ENCODE results near the gene KRI1.

Gene KRI1

DNA sequence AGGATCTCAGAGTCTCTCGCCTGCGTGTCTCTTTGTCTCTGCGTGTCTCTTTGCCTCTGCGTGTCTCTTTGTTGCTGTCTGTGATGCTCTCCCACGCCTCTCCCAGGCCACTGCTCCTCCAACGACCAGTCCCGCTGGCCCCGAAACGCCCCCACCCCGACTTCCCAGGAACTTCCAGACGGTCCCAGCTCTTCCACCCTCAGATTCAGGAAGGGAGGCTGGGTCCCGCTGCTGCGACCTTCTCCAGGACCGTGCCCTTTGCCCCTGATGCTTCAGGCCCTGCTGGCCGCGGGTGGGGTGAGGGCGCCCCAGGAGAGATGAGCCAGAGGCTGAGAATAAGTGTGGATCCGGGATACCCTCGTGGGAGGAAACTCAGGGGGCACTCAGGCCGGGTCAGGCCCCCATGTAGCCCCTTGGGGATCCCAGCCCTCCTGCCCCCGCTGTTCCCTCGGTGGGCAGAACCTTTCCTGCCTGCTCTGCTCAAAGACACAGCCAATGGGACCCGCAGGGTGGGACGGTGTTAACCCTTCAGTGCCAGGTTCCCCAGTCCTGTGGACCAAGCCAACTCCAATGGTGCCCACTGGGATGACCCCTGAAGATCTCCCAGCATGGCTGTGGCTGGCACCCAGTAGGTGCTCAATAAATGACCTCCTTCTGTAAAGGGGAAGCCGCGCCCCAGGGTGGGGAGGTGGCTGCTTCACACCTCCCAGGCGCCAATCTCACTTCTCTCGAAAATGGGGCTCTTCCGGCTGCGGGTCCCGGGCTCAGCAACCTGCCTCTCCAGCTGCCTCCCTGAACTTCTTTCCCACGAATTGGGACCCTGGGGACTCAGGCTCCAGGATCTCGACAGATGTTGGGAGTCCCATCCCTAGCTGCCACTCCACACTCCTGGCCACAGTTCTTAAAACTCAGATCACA is 47.1 kb downstream of the KRI1 start:
- no peak for DNase-seq (ENCODE audit: low spot score)

- DNase-seq (ENCODE audit: low spot score) = no peak
Measured at GRCh38 chr19:10517760-10518443, 47.9 kb downstream of the KRI1 start.

- DNase-seq (ENCODE audit: low spot score) = no peak
Measured at GRCh38 chr19:10517361-10517759, 48.5 kb downstream of the KRI1 start, which contains the start of gene S1PR5. Gene S1PR5, minus strand, starts transcription at chr19:10517447. Its CDS starts 2,436 bp downstream, at chr19:10515011.

- no peak for DNase-seq (ENCODE audit: low spot score)
Measured at GRCh38 chr19:10516671-10517286, 49.0 kb downstream of the KRI1 start.

DNA sequence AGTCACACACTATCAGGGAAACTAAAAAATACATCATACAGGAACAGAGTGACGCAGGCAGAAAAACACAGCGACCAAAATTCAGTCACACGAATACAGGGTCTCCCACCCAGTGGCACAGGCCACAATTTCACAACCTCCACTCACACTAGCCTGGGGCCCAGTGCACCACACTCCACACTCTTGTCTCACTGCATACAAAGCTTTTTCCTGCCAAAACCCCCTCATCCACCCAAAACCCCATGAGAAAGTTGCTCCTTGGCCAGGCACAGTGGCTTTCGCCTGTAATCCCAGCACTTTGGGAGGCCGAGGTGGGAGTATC is 49.8 kb downstream of the KRI1 start:
- DNase-seq (ENCODE audit: low spot score) = no peak

DNA sequence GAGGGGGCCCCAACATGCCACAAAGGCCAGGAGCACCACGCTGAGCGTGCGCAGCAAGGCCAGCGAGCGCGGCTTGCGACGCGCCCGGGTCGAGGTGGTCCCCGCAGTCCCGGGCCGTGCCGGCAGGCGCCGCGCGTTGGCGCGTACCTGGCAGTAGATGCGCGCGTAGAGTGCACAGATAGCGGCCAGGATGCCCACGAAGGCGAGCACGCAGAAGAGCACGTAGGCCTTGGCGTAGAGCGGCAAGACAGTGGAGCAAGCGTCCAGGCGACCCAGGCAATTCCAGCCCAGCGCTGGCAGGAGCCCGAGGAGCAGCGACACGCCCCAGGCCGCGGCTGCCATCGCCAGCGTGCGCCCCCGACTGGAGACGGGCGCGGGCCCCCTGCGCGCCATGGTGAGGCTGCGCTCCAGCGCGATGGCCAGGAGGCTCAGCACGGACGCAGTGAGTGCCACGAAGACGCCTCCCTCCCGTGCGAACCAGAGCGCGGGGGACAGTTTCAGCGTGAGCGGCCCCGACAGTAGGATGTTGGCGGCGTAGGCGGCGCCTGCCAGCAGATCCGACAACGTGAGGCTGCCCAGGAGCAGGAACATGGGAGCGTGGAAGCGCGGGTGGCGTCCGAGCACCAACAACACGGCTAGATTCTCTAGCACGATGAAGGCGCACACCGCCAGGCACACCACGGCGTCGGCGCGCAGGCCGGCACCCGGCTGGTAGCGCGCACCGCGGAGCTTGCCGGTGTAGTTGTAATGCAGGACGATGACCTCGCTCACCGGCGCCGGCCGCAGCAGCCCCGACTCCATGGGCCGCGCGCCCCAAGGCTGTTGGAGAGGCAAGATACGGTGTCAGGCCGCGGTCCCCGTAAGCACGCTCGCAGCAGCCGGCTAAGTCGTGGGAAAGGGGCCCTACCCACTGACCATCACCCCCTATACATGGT is 51.3 kb downstream of the KRI1 start:
- DNase-seq (ENCODE audit: low spot score) = peak; percentile 69

- DNase-seq (ENCODE audit: low spot score) = no peak
Measured at GRCh38 chr19:10513223-10513622, 52.6 kb downstream of the KRI1 start.

- peak; percentile 79 for DNase-seq (ENCODE audit: low spot score)
Measured at GRCh38 chr19:10510301-10510802, 55.5 kb downstream of the KRI1 start.

DNA sequence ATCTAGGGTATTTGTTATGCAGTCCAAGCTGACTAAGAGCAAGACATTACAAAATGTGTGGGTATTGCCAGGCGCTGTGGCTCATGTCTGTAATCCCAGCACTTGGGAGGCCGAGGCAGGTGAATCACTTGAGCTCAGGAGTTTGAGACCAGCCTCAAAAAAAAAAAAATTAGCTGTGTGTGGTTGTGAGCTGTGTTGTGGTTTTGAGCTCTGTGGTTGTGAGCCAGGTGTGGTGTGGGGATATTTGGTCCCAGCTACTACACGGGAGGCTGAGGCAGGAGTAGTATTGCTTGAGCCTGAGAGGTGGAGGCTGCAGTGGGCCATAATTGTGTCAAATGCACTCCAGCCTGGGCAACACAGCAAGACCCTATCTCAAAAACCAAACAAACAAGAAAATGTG is 57.1 kb downstream of the KRI1 start:
- DNase-seq (ENCODE audit: low spot score) = no peak

GRCh38 chr19:10508036-10508435 is 57.8 kb downstream of the KRI1 start:
- DNase-seq (ENCODE audit: low spot score) = no peak

DNA sequence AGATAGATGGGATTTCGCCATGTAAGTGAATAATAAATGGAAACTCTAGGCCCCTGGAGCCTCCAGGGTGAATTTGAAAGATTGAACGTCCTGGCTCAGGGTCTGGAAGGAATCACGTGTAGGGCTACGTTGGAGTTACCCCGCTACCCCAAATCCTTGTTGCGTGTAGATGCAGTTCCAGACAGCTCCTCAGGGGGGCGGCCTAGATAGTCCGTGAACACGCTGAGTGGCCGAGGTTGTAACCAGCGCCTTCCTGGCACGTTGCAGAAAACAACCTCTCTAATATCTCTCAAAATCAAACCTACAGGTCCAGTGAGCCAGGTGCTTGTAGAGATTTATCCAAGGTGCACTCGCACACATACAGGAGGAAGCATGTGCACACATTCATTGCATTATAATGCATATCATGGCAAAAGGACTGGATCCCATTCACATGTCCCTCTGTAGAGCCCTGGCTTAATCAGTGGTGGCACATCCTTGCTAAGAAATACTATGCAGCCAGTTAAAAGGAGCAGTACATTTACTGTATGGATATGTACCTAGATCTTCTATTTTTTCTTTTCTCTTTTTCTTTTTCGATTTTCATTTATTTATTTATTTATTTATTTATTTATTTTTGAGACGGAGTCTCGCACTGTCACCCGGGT is 60.1 kb downstream of the KRI1 start:
- DNase-seq (ENCODE audit: low spot score) = peak; percentile 76

Measured in germinal center (tissue), 1 donor.